ENCODE results near the gene NRSN2. TPM values are rescaled to one million over a fixed set of nuclear protein-coding genes. Genes with fewer than 3 reads are reported as not detected.
A peak's percentile ranks its signal among the peaks of the same experiment; 100 is the strongest.

NRSN2 gene
- total and polyA plus RNA-seq, 2 of the 4 experiments (the other 2 are of a cell fraction), result 9.9 to 101 TPM

DNA sequence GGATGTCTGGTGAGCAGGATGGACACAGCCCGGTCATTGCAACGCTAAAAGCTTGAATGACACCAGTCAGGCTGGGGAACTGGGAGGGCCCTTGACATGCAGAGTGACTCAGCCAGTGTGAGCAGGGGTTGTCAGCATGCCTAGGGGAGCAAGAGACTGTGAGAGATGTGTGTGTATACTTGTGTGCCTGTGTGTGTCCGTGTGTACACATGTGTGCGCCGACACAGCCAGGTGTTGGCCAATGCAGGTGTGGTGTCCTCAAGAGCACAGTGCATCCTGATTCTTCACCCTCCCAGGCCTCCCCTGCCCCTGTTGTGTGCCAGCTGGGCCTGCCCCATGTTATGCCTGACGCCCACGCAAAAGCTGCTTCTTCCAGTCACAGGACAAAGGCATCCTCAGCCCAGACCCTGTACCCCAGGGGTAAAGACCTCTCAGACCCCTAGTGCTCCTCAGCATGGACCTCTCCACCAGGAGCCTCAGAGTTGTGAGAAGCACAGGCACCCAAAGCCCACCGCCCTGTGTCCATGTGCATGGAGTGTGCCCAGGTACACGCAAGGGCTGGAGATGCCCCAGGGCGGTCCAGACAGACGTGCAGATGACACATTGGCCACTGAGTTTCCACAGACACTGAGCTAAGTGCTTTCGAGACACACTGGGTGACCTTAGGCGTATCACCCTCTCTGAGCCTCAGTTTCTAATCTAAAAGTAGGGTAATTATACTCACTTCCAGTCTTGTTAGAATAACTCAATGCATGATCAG is 16.6 kb downstream of the NRSN2 start (continued):
- TF ChIP-seq MXI1 (IDR thresholded peaks at IDR 0.05; ENCODE audit: borderline replicate concordance, low read depth, low read length), result no peak

DNA sequence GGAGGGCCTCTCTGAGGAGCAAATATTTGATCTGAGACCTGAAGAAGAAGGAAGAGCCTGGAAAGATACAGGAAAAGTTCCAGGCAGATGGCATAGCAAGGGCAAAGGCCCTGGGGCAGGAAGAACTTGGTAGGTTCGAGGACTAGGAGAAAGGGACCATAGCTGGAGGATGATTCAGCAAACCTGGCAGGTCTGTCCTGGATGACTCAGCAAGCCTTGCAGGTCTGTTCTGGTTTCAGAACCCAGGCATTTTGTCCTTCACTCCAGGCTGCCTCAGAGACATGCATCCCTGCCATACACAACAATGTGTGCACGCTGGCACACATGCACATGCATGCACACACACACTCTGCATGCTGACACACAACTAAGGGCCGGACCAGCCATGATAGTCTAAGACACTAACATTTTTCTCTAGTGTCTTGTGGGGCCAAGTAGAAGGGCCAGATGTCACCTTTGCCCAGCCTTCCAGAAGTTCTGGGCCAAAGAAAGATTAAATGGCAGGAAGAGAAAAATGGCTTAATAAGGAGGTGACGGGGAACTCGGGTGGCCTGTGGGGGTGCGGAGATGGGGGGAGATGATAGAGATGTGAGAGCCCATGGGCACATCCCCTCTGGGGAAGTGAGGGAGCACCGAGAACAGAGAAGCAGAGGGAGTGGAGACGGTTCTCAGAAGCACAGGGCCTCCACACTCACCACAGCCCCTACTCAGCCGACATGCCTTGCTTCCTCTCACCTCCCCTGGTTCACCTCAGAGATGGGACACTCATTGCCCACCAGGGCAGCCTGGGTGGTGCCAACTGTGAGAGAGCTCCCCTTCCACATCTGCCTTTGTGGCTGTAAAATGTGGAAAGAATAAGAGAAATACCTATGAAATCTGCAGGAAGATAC is 18.2 kb downstream of the NRSN2 start:
- no peak overlapping the region for H3K23ac ChIP-seq (ENCODE audit: low read depth, low read length)
- H3K79me1 ChIP-seq (ENCODE audit: low read depth in 1 of 2, low read length in 2 of 2), result no peaks in the 10 kb centered on the region; a peak in 1 of 4 replicates
- DNase-seq (peak; percentile 51), ATAC-seq (ENCODE audit: low read depth) (no peak)
- H3K9me1 ChIP-seq (ENCODE audit: insufficient read depth, low read length), result peaks cover 14% of the 10 kb centered on the region
- dilution Hi-C loops (cut with HindIII; ENCODE audit: low sequenced_read_pairs, unreplicated experiment) (no loop called here), in situ Hi-C loops (cut with MboI; ENCODE audit: low sequenced_read_pairs) (no loop called here), intact Hi-C loops (cut with micrococcal nuclease) (no loop called here)
- CTCF ChIA-PET, result no interaction called here
- no peak overlapping the region for H3K4me2 ChIP-seq (ENCODE audit: low read depth, low read length)
- H3K9me3 ChIP-seq (ENCODE audit: control insufficient read depth, insufficient read depth, low read length), result no peaks in the 10 kb centered on the region
- no peak overlapping the region for H2AK9ac ChIP-seq (replicated peaks; ENCODE audit: low read depth, low read length, poor library complexity)
- H3K56ac ChIP-seq (ENCODE audit: extremely low read depth, insufficient read depth, low read length), result no peak overlapping the region
- WGBS, 2 experiments (ENCODE audit: extremely low coverage in 2 of 2, insufficient read length in 1 of 2), result no CpG with 5 or more reads among the region's 9 CpGs
- H3K9ac ChIP-seq (ENCODE audit: low read depth, low read length), result no peak overlapping the region
- H3K36me3 ChIP-seq (ENCODE audit: control insufficient read depth, insufficient read depth, low read length), result no peaks in the 10 kb centered on the region
- peak overlapping the region; percentile 51 for H2BK120ac ChIP-seq (ENCODE audit: low read depth, low read length)
- H3K4me1 ChIP-seq (ENCODE audit: control insufficient read depth, insufficient read depth, low read length), result peaks cover 22% of the 10 kb centered on the region
- peak overlapping the region; percentile 51; the same call in 1 of the 2 replicates for H2BK20ac ChIP-seq (ENCODE audit: low read depth, low read length)
- no peaks in the 10 kb centered on the region for H3K27me3 ChIP-seq (ENCODE audit: control insufficient read depth, insufficient read depth, low read length)
- no peak overlapping the region for H3K4me3 ChIP-seq (ENCODE audit: insufficient read depth, low read depth, low read length)
- no peak overlapping the region for H2BK5ac ChIP-seq (ENCODE audit: low read depth, low read length, poor library complexity, severe bottlenecking)
- H3K27ac ChIP-seq (ENCODE audit: insufficient read depth, low read length), result no peak overlapping the region
- no peaks in the 10 kb centered on the region for H4K20me1 ChIP-seq (ENCODE audit: insufficient read depth, low read length)
- H3K4ac ChIP-seq (ENCODE audit: low read depth, low read length), result peak overlapping the region; percentile 18; the same call in 1 of the 2 replicates
- no peak overlapping the region for H3K18ac ChIP-seq (ENCODE audit: low read depth, low read length)
- no TSS peak for BruUV-seq (replicated peaks)
- H4K91ac ChIP-seq (ENCODE audit: insufficient read depth, low read depth, low read length), result peak overlapping the region; percentile 72; the same call in 1 of the 2 replicates
- H4K8ac ChIP-seq (ENCODE audit: low read depth in 2 of 2, low read length in 2 of 2), result no peak overlapping the region
- H2BK15ac ChIP-seq (ENCODE audit: low read depth, low read length), result no peak overlapping the region
- no peak overlapping the region for H4K5ac ChIP-seq (ENCODE audit: low read depth, low read length)
- no peak overlapping the region for H3K14ac ChIP-seq (replicated peaks; ENCODE audit: low read depth, low read length)
- H2AFZ ChIP-seq (replicated peaks; ENCODE audit: low read length, poor library complexity), result peak overlapping the region; percentile 0
- H2AK5ac ChIP-seq (ENCODE audit: low read depth, low read length), result peak overlapping the region; percentile 36; the same call in 1 of the 2 replicates
- no peak for TF ChIP-seq SMC3 (IDR thresholded peaks at IDR 0.05; ENCODE audit: low read depth, low read length)
- peak; percentile 12; the same call in 1 of the 2 replicates for TF ChIP-seq MAFK (IDR thresholded peaks at IDR 0.05; ENCODE audit: low read depth, low read length)
- TF ChIP-seq RFX5 (IDR thresholded peaks at IDR 0.05; ENCODE audit: low read depth, low read length), result no peak
- peak; percentile 76 for TF ChIP-seq NFE2L2 (IDR thresholded peaks at IDR 0.05; ENCODE audit: low read depth, low read length)
- POLR2A ChIA-PET (ENCODE audit: unreplicated experiment), result no interaction called here

Data from IMR-90 (cell line).